GM12873 (cell line): ENCODE results near the gene MMUT.

ENCODE experiments used
- TF ChIP-seq, protein P1 (sequence below): IDR thresholded peaks from 2 replicates; pipeline ENCODE4 v1.5.1; 2012; ENCODE audit warnings: low read depth, mild to moderate bottlenecking, moderate library complexity, low read length, control low read depth; ENCODE audit not compliant: insufficient read depth; ENCODE audit errors: missing control alignments

Gene MMUT

DNA sequence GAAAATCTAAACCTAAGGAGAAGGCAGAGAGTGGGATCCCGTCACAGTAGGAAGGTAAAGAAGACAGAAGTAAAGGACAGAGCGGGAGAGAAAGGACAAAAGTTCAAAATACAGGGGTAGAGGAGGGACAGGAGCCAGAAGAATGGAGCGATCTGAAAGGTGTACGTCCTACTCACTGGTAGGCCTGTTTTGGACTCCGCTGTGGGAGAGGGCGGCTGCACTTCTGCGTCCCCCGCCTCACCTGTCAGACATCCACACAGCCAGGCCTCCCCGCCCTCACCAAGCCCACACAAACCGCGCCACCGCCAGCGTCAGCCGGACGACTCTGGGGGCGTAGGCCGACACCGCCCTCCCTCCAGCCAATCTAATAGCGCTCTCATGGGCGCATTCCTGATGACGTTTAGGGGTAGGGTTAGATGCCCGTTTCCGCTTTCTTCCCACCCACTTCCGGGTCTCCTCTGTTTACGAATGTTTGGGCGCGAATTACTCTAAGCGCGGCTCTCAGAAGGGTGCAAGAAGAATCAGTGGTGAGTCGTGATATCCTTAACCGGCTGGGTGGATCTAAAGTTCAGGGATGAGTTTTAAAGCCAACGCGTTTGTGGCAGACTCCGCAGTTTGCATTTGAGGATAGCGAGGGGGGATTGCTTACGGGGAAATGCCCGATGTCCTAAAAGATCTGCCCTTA, at the start of gene MMUT, which contains the start of gene CENPQ:
Gene MMUT, minus strand, starts transcription at position 327 of the 685 bp plus-strand sequence. CDS start 3,787 bp downstream, outside the sequence.
Gene CENPQ, plus strand, starts transcription at position 444 of the 685 bp plus-strand sequence. CDS start 6,807 bp downstream, outside the sequence.
- TF ChIP-seq, protein P1, sequence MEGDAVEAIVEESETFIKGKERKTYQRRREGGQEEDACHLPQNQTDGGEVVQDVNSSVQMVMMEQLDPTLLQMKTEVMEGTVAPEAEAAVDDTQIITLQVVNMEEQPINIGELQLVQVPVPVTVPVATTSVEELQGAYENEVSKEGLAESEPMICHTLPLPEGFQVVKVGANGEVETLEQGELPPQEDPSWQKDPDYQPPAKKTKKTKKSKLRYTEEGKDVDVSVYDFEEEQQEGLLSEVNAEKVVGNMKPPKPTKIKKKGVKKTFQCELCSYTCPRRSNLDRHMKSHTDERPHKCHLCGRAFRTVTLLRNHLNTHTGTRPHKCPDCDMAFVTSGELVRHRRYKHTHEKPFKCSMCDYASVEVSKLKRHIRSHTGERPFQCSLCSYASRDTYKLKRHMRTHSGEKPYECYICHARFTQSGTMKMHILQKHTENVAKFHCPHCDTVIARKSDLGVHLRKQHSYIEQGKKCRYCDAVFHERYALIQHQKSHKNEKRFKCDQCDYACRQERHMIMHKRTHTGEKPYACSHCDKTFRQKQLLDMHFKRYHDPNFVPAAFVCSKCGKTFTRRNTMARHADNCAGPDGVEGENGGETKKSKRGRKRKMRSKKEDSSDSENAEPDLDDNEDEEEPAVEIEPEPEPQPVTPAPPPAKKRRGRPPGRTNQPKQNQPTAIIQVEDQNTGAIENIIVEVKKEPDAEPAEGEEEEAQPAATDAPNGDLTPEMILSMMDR, result no peak

DNA sequence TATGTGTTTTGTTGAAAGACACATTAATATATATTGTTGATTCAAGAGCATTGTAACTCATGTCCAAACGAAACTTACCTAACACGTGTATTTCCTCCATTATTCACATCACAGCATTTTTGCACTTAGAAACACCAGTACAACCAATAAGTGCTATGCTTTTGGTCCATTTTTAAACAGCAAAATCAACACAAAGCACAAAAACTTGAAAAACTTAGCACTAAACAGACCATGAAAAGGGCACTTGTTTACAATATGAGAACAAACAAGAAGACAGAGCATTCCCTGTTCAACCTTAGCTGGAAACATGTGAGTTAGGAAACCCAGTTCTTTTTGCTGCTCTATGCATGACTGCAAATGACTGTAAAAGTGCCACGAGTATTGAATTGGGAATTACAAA, 46.3 kb upstream of the MMUT start:
- TF ChIP-seq, protein P1, result no peak

DNA sequence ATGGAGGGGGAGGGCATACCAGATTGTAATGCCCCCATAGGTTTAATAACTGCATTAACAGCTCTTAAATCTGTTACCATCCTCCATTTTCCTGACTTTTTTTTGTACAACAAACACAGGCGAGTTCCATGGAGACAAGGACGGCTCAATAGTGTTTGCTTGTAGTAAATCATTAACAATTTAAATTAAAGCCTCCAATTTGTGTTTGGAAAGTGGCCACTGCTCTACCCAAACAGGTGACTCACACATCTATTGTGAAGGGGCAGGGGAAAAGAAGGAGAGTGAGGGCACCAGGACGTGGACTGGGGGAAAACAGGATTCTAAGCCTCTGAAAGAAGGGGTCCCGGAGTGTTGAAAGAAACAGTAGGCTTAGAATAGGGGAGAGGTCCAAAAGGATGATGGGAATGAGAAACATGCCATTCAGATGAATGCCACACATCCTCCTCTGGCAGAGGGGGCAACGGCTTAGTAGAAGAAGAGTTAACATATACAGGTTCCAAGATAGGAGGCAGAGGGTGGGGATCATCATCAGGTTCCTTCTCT, 43.6 kb upstream of the MMUT start:
- TF ChIP-seq, protein P1, result no peak

DNA sequence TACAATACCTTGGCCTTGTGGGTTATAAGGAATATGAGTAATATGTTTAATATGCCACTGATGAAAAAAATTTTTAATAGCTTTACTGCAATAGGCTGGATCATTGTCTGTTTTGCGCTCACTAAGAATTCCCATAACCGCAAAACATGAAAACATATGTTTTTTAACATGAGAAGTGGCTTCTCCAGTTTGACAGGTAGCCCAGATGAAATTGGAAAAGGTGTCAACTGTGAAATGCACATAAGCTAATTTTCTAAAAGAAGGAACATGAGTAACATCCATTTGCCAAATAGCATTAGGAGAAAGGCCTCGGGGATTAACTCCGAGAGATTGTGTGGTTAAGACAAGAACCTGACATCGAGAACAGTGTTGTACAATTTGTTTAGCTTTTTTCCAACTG, 41.6 kb upstream of the MMUT start:
- TF ChIP-seq, protein P1, result no peak

DNA sequence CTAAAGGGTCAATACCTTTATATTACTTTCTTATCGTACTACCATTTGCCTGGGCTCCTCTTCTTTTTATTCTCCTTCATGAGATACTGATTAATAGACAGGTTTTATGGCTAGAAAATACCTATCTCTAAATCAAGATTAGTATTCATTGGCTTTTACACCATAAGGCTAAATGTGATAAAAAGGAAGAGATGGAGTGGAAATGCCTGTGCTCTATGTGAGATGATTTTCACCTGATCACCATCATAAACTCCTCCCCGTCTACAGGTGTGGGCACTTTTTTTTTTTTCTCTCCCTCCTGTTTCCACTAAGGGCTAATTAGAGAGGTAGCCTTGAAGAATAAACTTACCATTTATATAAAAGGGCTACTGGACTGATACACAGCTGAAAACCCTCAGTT, 36.6 kb upstream of the MMUT start, which contains the start of gene GLYATL3:
Gene GLYATL3, plus strand, starts transcription at position 301 of the 400 bp plus-strand sequence. CDS start 12,068 bp downstream, outside the sequence.
- TF ChIP-seq, protein P1, result no peak

DNA sequence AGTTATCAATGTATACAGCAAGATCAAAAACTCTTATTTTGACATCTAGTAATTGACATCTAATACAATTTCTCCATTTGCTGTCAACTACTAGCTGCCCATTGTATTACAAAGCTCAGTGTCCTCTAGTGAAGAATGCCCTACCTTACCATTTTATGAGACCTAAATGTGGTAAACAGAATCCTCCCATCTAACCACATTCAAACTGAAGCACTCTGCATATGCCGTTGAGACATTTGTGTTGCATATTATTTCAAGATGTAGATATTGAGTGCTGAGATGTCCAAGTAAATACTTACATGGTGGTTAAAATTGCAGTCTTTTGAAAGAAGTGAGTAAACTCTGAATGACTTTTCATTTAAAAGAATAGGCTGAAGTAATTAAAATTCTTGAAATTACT, 36.1 kb upstream of the MMUT start:
- TF ChIP-seq, protein P1, result no peak

DNA sequence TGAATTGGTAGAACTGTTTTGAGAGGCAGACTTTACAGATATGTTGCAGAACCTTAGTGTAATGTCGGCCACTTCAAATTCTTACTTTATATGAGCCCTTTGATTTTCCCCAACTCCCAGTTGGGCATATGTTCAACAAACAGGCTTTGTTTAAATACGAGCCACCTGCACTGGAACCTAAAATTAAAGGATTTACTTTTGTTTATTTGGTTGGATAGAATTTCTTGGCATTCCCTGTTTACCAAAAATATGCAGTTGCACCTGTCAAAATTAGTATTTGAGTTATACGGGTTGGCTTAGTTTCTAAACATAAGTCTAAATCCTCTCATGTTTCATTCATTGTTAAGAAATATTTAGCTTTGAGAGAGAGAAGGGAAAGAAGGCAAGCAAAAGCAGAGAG, 34.3 kb upstream of the MMUT start:
- TF ChIP-seq, protein P1, result no peak
